Kidney (tissue), 14 donors: Measurements from ENCODE around the gene NF1. TPM values are rescaled to one million over a fixed set of nuclear protein-coding genes. Genes with fewer than 3 reads are reported as not detected.

Experiments used
- DNase-seq, 5 donors: peaks; one replicate each; pipeline ENCODE4 v3.0.0-alpha.2; 2013 to 2020
- FAIRE-seq: peaks from 2 replicates; lab custom pipeline; 2012; peaks lifted over from hg19 to GRCh38; lab: Jason Lieb, UNC
- H3K27ac ChIP-seq, 2 donors: one replicate each; pipeline ENCODE4 v1.7.0; 2013; ENCODE audit warnings: low read depth in 2 of 2, low read length in 2 of 2, inconsistent platforms in 1 of 2
- H3K27me3 ChIP-seq: one replicate; pipeline ENCODE4 v1.7.1; 2013; ENCODE audit warnings: low read length, inconsistent platforms; ENCODE audit not compliant: control insufficient read depth, insufficient read depth
- H3K36me3 ChIP-seq, 3 donors: one replicate each; pipeline versions ENCODE4 v1.7.0 to v1.7.1; 2013; ENCODE audit warnings: low read length in 3 of 3, control low read depth in 1 of 3, inconsistent platforms in 1 of 3; ENCODE audit not compliant: insufficient read depth in 3 of 3, control insufficient read depth in 2 of 3
- H3K4me1 ChIP-seq, 3 donors: one replicate each; pipeline versions ENCODE4 v1.7.0 to v1.7.1; 2013; ENCODE audit warnings: low read length in 3 of 3, inconsistent platforms in 1 of 3, low read depth in 1 of 3; ENCODE audit not compliant: control insufficient read depth in 2 of 3, insufficient read depth in 2 of 3
- H3K4me3 ChIP-seq, 3 donors: one replicate each; pipeline versions ENCODE4 v1.7.0 to v1.8.1; 2013; ENCODE audit warnings: low read length in 3 of 3, control low read depth in 1 of 3, inconsistent platforms in 1 of 3
- H3K9ac ChIP-seq, 3 donors: one replicate each; pipeline versions ENCODE4 v1.7.0 to v1.7.1; 2013; ENCODE audit warnings: low read length in 3 of 3, control low read depth in 1 of 3, inconsistent platforms in 1 of 3
- H3K9me3 ChIP-seq, 3 donors: one replicate each; pipeline versions ENCODE4 v1.7.0 to v1.7.1; 2013; ENCODE audit warnings: low read length in 3 of 3, control low read depth in 1 of 3, inconsistent platforms in 1 of 3; ENCODE audit not compliant: control insufficient read depth in 2 of 3, insufficient read depth in 1 of 3
- intact Hi-C: fragments of 100-400 bp; cut with DNase I; formaldehyde crosslinking; loops from one replicate; pipeline ENCODE4 v1.11.1; 2022
- polyA plus RNA-seq: library from polyadenylated mRNA; stranded (reverse); fragments of 350-450 nt; fragmentation: Illumina TruSeq; extraction: RNeasy Lipid Tissue Mini Kit (QIAGEN cat#74804); gene quantifications from one replicate; pipeline ENCODE4 v1.2.3, GENCODE V29; 2014; ENCODE audit warnings: low read depth, low replicate concordance; ENCODE audit not compliant: insufficient read depth
- total RNA-seq: library from RNA; stranded (reverse); fragmentation: NEBNext Ultra II Directional; extraction: Animal tissue kit (Norgen Biotek cat#: 25700); gene quantifications from one replicate; pipeline ENCODE4 v1.2.1, GENCODE V29; 2021
- TF ChIP-seq, protein P1 (sequence below): IDR thresholded peaks from 3 replicates; pipeline ENCODE4 v1.5.1; 2012; ENCODE audit warnings: mild to moderate bottlenecking, moderate library complexity, borderline replicate concordance; ENCODE audit not compliant: insufficient read depth; ENCODE audit errors: extremely low read depth
- donor health status: control.
- donor health status: control.
- donor health status: control.
- donor health status: control.
- donor health status: control.
- donor health status: DM: yes; HTN: yes; CAD: no.
- donor health status: Normal renal cell carcinoma (clear cell type).

NF1 gene
- total and polyA plus RNA-seq, 2 donors from 2014 or later: 7.8 to 61.3 TPM

DNA sequence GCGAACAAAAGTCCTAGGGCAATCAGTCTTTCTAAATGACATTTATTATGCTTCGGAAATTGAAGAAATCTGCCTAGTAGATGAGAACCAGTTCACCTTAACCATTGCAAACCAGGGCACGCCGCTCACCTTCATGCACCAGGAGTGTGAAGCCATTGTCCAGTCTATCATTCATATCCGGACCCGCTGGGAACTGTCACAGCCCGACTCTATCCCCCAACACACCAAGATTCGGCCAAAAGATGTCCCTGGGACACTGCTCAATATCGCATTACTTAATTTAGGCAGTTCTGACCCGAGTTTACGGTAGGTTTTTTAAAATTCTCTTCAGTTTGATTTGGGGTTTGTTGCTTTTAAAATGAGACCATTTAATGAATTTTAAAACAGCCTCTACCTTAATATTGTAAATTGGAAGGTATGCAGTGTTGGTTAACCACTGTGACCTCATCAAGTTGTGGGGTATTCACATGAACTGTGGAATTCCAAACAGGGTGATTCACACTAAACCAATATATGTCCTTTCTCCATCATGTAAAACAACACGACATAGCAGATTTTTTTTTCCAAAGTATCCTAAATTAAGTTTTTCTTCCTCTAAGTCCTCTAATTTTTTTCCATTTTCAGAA is 232.9 kb downstream of the NF1 start:
- TF ChIP-seq, protein P1, sequence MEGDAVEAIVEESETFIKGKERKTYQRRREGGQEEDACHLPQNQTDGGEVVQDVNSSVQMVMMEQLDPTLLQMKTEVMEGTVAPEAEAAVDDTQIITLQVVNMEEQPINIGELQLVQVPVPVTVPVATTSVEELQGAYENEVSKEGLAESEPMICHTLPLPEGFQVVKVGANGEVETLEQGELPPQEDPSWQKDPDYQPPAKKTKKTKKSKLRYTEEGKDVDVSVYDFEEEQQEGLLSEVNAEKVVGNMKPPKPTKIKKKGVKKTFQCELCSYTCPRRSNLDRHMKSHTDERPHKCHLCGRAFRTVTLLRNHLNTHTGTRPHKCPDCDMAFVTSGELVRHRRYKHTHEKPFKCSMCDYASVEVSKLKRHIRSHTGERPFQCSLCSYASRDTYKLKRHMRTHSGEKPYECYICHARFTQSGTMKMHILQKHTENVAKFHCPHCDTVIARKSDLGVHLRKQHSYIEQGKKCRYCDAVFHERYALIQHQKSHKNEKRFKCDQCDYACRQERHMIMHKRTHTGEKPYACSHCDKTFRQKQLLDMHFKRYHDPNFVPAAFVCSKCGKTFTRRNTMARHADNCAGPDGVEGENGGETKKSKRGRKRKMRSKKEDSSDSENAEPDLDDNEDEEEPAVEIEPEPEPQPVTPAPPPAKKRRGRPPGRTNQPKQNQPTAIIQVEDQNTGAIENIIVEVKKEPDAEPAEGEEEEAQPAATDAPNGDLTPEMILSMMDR: no peak
- intact Hi-C loops: no loop called here

DNA sequence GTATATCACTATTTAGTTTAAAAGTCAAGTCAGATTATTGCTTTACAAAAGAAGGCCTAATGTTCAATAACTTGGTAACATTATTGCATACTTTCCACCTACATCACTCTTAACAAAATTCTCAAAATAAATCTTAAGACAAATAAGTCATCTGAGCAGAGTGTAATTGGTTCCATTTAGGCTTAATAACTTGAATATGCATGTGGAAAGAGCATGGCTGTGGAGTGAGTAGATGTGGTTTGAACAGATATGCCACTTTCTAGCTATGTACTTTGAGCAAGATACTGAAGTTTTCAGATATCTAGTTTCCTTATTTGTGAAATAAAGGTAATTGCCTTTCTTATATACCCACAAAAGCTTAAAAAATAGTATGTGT is 233.4 kb downstream of the NF1 start:
- H3K36me3 ChIP-seq: peaks cover 0 to 16% (median 3%) of the 10 kb centered on the region in 3 donors
- TF ChIP-seq, protein P1: no peak
- no peak for DNase-seq
- no peaks in the 10 kb centered on the region for H3K9me3 ChIP-seq
- intact Hi-C loops: no loop called here
- H3K27me3 ChIP-seq: no peaks in the 10 kb centered on the region
- no peak for FAIRE-seq
- H3K27ac ChIP-seq: no peak overlapping the region
- no peak overlapping the region for H3K4me3 ChIP-seq
- H3K4me1 ChIP-seq: no peaks in the 10 kb centered on the region
- H3K9ac ChIP-seq: no peak overlapping the region

More for the DNA sequence above, 232.9 kb downstream of the NF1 start:
- Histone ChIP-seq H3K27me3 (no peaks in the 10 kb centered on the region), H3K4me3 (no peak overlapping the region), H3K27ac (no peak overlapping the region), H3K9ac (no peak overlapping the region), H3K36me3 (peaks cover 0 to 16% (median 3%) of the 10 kb centered on the region in 3 donors), H3K4me1 (no peaks in the 10 kb centered on the region), H3K9me3 (no peaks in the 10 kb centered on the region)
- FAIRE-seq: no peak
- DNase-seq: no peak

DNA sequence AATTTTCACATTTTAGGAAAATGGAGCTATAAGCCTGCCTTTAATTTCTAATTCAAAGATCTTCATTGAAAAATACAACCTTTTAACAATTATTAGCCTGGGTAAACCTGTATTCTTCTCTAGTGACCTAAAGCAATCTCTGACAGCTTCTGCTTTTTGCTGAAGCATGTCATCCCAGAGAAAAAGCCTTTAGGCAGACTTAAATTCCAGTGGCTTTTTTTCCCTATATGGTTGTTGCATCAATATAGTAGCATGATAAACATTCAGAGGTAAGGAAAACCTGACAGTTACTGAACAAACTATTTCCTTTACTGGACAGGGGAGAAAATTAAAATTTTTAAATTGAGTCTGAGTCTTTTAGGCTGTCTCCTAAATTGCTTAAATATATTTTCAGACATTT is 234.4 kb downstream of the NF1 start:
- intact Hi-C loops: no loop called here
- FAIRE-seq (no peak), DNase-seq (no peak)
- no peak overlapping the region for H3K4me3 ChIP-seq
- H3K4me1 ChIP-seq: no peaks in the 10 kb centered on the region
- no peaks in the 10 kb centered on the region for H3K9me3 ChIP-seq
- no peak overlapping the region for H3K9ac ChIP-seq
- H3K27ac ChIP-seq: no peak overlapping the region
- H3K36me3 ChIP-seq: peaks cover 0 to 16% (median 3%) of the 10 kb centered on the region in 3 donors
- H3K27me3 ChIP-seq: no peaks in the 10 kb centered on the region
- TF ChIP-seq, protein P1: no peak
